ENCODE measurements around the gene FBLN2. TPM values are rescaled to one million over a fixed set of nuclear protein-coding genes. Genes with fewer than 3 reads are reported as not detected.

The FBLN2 gene
- total RNA-seq, 4 donors from 2014 or later, result 6.3 to 122 (median 25.7) TPM

DNA sequence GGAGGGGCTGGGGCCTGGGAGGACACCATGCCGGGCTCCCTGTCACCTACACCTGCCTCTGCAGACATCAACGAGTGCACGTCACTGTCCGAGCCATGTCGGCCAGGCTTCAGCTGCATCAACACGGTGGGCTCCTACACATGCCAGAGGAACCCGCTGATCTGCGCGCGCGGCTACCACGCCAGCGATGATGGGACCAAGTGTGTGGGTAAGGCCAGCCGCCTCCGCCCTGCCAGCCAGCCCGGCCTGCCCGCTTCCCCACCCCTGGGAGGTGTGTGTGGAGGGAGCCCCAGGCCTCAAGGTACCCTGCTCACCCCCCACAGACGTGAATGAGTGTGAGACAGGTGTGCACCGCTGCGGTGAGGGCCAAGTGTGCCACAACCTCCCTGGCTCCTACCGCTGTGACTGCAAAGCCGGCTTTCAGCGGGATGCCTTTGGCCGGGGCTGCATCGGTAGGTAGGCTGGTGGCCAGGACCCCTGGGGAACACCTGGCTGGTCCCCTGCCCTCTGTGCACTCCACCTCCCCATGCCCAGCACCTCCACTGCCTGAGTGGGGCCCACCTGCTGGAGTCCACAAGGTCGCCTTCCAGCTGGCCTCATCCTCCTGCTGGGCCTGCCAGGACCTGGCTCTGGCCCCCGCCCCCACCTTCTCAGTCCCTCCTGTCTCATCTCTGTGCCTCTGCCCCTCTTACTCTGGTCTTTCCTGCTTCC lies 80.1 kb downstream of the FBLN2 start:
- TF ChIP-seq POLR2A (IDR thresholded peaks at IDR 0.05), result no peak
- TF ChIP-seq, protein P1, sequence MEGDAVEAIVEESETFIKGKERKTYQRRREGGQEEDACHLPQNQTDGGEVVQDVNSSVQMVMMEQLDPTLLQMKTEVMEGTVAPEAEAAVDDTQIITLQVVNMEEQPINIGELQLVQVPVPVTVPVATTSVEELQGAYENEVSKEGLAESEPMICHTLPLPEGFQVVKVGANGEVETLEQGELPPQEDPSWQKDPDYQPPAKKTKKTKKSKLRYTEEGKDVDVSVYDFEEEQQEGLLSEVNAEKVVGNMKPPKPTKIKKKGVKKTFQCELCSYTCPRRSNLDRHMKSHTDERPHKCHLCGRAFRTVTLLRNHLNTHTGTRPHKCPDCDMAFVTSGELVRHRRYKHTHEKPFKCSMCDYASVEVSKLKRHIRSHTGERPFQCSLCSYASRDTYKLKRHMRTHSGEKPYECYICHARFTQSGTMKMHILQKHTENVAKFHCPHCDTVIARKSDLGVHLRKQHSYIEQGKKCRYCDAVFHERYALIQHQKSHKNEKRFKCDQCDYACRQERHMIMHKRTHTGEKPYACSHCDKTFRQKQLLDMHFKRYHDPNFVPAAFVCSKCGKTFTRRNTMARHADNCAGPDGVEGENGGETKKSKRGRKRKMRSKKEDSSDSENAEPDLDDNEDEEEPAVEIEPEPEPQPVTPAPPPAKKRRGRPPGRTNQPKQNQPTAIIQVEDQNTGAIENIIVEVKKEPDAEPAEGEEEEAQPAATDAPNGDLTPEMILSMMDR (IDR thresholded peaks at IDR 0.05), result no peak
- no peaks in the 10 kb centered on the region for H3K9me3 ChIP-seq
- 40 to 90% methylated on average over 2 to 11 of the region's 27 CpGs for WGBS, 2 donors
- intact Hi-C loops (cut with DNase I), result no loop called here
- no peaks in the 10 kb centered on the region for H3K27me3 ChIP-seq
- no peak overlapping the region for H3K27ac ChIP-seq
- no peak for DNase-seq
- peaks cover 0 to 10% (median 0%) of the 10 kb centered on the region in 3 donors for H3K36me3 ChIP-seq
- no peak overlapping the region for H3K4me3 ChIP-seq
- H3K4me1 ChIP-seq, result peaks cover 0 to under 1% (median 0%) of the 10 kb centered on the region in 3 donors

DNA sequence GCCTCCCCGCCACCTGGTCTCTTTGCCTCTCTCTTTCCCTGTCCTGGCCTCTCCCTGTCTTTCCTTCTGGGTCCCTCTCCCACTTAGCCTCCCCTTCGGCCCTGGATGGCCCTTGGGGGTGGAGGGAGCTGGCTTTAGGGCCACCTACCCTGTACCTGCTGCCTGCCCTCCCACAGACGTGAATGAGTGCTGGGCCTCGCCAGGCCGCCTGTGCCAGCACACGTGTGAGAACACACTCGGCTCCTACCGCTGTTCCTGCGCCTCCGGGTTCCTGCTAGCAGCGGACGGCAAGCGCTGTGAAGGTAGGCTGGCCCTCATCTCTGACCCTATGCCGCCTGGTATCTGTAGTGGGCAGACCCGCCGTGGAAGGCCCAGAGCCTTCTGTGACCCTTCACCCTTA lies 80.7 kb downstream of the FBLN2 start:
- Histone ChIP-seq H3K27ac (no peak overlapping the region), H3K4me3 (no peak overlapping the region), H3K9me3 (no peaks in the 10 kb centered on the region), H3K4me1 (no peaks in the 10 kb centered on the region), H3K27me3 (no peaks in the 10 kb centered on the region), H3K36me3 (peaks cover 0 to 10% (median 0%) of the 10 kb centered on the region in 3 donors)
- DNase-seq, result no peak
- intact Hi-C loops (cut with DNase I), result no loop called here
- WGBS, 2 donors, result 87 to 92% methylated on average over 16 of the region's 16 CpGs
- TF ChIP-seq, protein P1 (IDR thresholded peaks at IDR 0.05), result no peak
- TF ChIP-seq POLR2A (IDR thresholded peaks at IDR 0.05), result no peak

DNA sequence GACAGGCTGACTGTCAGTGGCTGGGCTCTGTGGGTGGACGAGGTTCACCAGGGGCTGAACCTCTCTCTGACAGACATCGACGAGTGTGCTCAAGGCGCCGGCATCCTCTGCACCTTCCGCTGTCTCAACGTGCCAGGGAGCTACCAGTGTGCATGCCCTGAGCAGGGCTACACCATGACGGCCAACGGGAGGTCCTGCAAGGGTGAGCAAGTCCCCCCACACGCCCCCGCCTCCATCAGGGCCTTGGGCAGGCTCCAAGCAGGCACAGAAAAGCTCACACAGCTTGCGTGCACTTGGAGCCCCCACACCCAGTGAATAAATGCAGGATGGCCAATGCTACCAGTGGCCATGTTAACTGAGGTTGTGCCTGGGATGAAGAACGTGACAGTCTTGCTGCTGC lies 82.3 kb downstream of the FBLN2 start:
- Histone ChIP-seq H3K9me3 (no peaks in the 10 kb centered on the region), H3K27me3 (no peaks in the 10 kb centered on the region), H3K36me3 (peaks cover 0 to 10% (median 0%) of the 10 kb centered on the region in 3 donors), H3K27ac (no peak overlapping the region), H3K4me3 (no peak overlapping the region), H3K4me1 (no peaks in the 10 kb centered on the region)
- intact Hi-C loops (cut with DNase I), result no loop called here
- TF ChIP-seq, protein P1 (IDR thresholded peaks at IDR 0.05), result no peak
- no peak for TF ChIP-seq POLR2A (IDR thresholded peaks at IDR 0.05)
- WGBS, 2 donors, result 81 to 83% methylated on average over 2 of the region's 13 CpGs
- no peak for DNase-seq

DNA sequence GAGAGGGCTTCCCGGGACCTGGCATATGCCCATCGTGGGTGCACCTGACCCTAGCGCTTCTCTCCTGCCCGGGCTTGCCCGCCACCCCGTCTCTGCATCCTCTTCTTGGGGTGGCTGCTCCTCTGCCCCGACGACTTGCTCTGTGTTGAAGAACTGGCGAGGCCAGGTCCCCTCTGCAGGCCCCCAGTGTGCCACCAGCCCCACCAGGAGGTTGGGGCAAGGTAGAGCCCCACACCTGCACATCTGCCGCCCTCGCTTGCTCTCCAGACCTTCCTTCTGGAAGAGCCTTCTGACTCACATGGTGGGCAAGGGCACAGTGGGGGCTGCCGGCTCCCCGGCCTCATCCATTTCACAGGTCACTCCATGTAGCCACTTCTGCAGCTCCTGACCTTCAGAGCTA lies 84.3 kb downstream of the FBLN2 start:
- intact Hi-C loops (cut with DNase I), result no loop called here
- 73 to 74% methylated on average over 3 to 10 of the region's 13 CpGs for WGBS, 2 donors
- no peak overlapping the region for H3K27ac ChIP-seq
- no peaks in the 10 kb centered on the region for H3K9me3 ChIP-seq
- H3K4me1 ChIP-seq, result no peaks in the 10 kb centered on the region
- no peak overlapping the region for H3K4me3 ChIP-seq
- TF ChIP-seq, protein P1 (IDR thresholded peaks at IDR 0.05), result no peak
- TF ChIP-seq POLR2A (IDR thresholded peaks at IDR 0.05), result no peak
- H3K36me3 ChIP-seq, result peaks cover 0 to 10% (median 0%) of the 10 kb centered on the region in 3 donors
- no peak for DNase-seq
- H3K27me3 ChIP-seq, result no peaks in the 10 kb centered on the region

DNA sequence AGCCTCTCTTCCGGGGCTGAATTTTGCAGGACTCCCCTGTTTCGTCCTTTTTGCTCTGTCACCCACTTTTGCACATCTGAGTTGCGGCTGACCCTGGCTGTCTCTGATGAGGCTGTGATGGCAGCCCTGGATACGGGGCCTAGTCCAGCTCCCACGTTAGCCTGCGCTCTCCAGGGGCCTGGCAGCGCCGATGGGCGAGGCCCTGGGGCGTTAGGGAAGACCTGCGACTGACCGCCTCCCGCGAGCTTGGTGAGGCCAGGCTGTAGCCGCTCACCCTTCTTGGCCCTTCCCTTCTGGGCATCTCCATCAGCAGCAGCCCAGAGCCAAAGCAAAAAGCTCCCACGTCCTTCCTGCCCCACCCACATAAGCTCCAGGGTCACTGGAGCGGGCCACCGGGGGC lies 85.2 kb downstream of the FBLN2 start:
- TF ChIP-seq POLR2A (IDR thresholded peaks at IDR 0.05), result no peak
- TF ChIP-seq, protein P1 (IDR thresholded peaks at IDR 0.05), result no peak
- 74 to 100% methylated on average over 3 of the region's 18 CpGs for WGBS, 2 donors
- Histone ChIP-seq H3K4me3 (no peak overlapping the region), H3K27ac (no peak overlapping the region), H3K4me1 (peaks cover 0 to 8% (median 0%) of the 10 kb centered on the region in 3 donors), H3K36me3 (peaks cover 0 to 10% (median 0%) of the 10 kb centered on the region in 3 donors), H3K9me3 (no peaks in the 10 kb centered on the region), H3K27me3 (peaks cover 0 to 6% (median 0%) of the 10 kb centered on the region in 4 donors)
- intact Hi-C loops (cut with DNase I), result no loop called here
- DNase-seq, result no peak
